DOHH2 (cell line): ENCODE data around the gene IFNGR2.
"Not testable (repeated sequence)": the region's sequence is repeated elsewhere in the genome, so short reads cannot be mapped to it uniquely, and the experiment has no call there.

ENCODE experiments used
- H3F3A ChIP-seq: fragments of 200-600 bp; sonication (generic), shearing (Covaris generic); 2 replicates; pipeline ENCODE4 v1.6.0; 2016; ENCODE audit warnings: antibody characterized with exemption, mild to moderate bottlenecking; ENCODE audit not compliant: control insufficient read depth, insufficient read depth
- H3K27ac ChIP-seq: fragments of 200-600 bp; sonication (generic); 2 replicates; pipeline ENCODE4 v1.5.1; 2014; ENCODE audit warnings: low read depth, mild to moderate bottlenecking, low read length, moderate library complexity
- H3K27me3 ChIP-seq: fragments of 200-600 bp; sonication (generic); 2 replicates; pipeline ENCODE4 v1.6.1; 2014; ENCODE audit warnings: mild to moderate bottlenecking, low read length, mixed read lengths; ENCODE audit not compliant: control insufficient read depth
- H3K36me3 ChIP-seq: fragments of 200-600 bp; sonication (generic); 2 replicates; pipeline ENCODE4 v1.6.1; 2014; ENCODE audit warnings: mild to moderate bottlenecking, low read length, moderate library complexity, mixed read lengths; ENCODE audit not compliant: control insufficient read depth
- H3K4me1 ChIP-seq: fragments of 200-600 bp; sonication (generic); 2 replicates; pipeline ENCODE4 v1.6.1; 2014; ENCODE audit warnings: mild to moderate bottlenecking, low read length, mixed read lengths; ENCODE audit not compliant: control insufficient read depth
- H3K4me2 ChIP-seq: fragments of 200-600 bp; sonication (generic); 2 replicates; pipeline ENCODE4 v1.6.0; 2014; ENCODE audit warnings: mild to moderate bottlenecking, low read length, moderate library complexity
- H3K4me3 ChIP-seq: fragments of 200-600 bp; sonication (generic); 2 replicates; pipeline ENCODE4 v1.5.1; 2014; ENCODE audit warnings: mild to moderate bottlenecking, low read length, mixed read lengths
- H3K79me2 ChIP-seq: fragments of 200-600 bp; sonication (generic); 2 replicates; pipeline ENCODE4 v1.6.1; 2014; ENCODE audit warnings: mild to moderate bottlenecking, low read length, mixed read lengths; ENCODE audit not compliant: control insufficient read depth
- H3K9me2 ChIP-seq: fragments of 200-600 bp; sonication (generic); replicated peaks from 2 replicates; pipeline ENCODE4 v1.6.1; 2014; ENCODE audit warnings: mild to moderate bottlenecking, low read length, mixed read lengths; ENCODE audit not compliant: control insufficient read depth
- H3K9me3 ChIP-seq: fragments of 200-600 bp; sonication (generic); 2 replicates; pipeline ENCODE4 v1.6.1; 2014; ENCODE audit warnings: antibody characterized with exemption, low read length, mixed read lengths; ENCODE audit not compliant: control insufficient read depth, insufficient read depth
- H4K20me1 ChIP-seq: fragments of 200-600 bp; sonication (generic); 2 replicates; pipeline ENCODE4 v1.6.0; 2014; ENCODE audit warnings: low read depth, mild to moderate bottlenecking, antibody characterized with exemption, low read length, moderate library complexity; ENCODE audit not compliant: control insufficient read depth, insufficient read depth
- EZH2phosphoT487 ChIP-seq: fragments of 200-600 bp; sonication (generic); IDR thresholded peaks from 2 replicates; pipeline ENCODE4 v1.6.1; 2017; ENCODE audit warnings: borderline replicate concordance, mild to moderate bottlenecking, antibody characterized with exemption, low read length, moderate library complexity, mixed read lengths
- TF ChIP-seq, protein P1 (sequence below): fragments of 200-600 bp; sonication (generic); IDR thresholded peaks from one replicate; pipeline ENCODE4 v1.5.1; 2014; ENCODE audit warnings: antibody characterized with exemption, mild to moderate bottlenecking, low read depth, low read length; ENCODE audit not compliant: poor library complexity, severe bottlenecking

Gene IFNGR2

DNA sequence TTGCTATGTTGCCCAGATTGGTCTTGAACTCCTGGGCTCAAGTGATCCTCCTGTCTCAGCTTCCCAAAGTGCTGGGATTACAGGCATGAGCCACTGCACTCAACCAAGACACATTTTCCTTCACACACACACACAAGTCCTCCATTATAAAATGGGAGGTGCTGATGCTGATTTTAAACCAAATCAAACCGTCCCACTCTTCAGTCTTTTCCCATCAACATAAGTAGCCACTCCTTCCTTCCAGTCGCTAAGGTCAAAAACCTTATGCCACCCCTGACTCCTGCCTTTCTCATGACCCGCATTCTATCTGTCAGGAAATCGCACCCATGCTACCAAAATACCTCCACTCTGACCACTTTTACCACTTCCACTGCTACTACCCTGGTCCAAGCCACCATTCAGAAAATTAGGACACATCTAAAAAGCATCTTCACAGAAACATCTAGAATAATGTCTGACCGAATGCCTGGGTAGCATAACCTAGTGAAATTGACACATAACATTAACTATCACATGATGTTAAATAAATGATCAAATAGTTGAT lies 28.0 kb upstream of the IFNGR2 start:
- Histone ChIP-seq H3K27me3 (no peaks in the 10 kb centered on the region), H3K27ac (peak overlapping the region; percentile 96), H3K4me3 (peak overlapping the region; percentile 57), H3F3A (peaks cover 37% of the 10 kb centered on the region), H3K4me1 (peaks cover 88% of the 10 kb centered on the region), H3K4me2 (peak overlapping the region; percentile 86), H3K9me2 (no peaks in the 10 kb centered on the region), H3K79me2 (no peaks in the 10 kb centered on the region), H3K9me3 (no peaks in the 10 kb centered on the region), H3K36me3 (no peaks in the 10 kb centered on the region), H4K20me1 (no peaks in the 10 kb centered on the region)
- TF ChIP-seq EZH2phosphoT487, result no peak
- TF ChIP-seq, protein P1, sequence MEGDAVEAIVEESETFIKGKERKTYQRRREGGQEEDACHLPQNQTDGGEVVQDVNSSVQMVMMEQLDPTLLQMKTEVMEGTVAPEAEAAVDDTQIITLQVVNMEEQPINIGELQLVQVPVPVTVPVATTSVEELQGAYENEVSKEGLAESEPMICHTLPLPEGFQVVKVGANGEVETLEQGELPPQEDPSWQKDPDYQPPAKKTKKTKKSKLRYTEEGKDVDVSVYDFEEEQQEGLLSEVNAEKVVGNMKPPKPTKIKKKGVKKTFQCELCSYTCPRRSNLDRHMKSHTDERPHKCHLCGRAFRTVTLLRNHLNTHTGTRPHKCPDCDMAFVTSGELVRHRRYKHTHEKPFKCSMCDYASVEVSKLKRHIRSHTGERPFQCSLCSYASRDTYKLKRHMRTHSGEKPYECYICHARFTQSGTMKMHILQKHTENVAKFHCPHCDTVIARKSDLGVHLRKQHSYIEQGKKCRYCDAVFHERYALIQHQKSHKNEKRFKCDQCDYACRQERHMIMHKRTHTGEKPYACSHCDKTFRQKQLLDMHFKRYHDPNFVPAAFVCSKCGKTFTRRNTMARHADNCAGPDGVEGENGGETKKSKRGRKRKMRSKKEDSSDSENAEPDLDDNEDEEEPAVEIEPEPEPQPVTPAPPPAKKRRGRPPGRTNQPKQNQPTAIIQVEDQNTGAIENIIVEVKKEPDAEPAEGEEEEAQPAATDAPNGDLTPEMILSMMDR, result no peak

DNA sequence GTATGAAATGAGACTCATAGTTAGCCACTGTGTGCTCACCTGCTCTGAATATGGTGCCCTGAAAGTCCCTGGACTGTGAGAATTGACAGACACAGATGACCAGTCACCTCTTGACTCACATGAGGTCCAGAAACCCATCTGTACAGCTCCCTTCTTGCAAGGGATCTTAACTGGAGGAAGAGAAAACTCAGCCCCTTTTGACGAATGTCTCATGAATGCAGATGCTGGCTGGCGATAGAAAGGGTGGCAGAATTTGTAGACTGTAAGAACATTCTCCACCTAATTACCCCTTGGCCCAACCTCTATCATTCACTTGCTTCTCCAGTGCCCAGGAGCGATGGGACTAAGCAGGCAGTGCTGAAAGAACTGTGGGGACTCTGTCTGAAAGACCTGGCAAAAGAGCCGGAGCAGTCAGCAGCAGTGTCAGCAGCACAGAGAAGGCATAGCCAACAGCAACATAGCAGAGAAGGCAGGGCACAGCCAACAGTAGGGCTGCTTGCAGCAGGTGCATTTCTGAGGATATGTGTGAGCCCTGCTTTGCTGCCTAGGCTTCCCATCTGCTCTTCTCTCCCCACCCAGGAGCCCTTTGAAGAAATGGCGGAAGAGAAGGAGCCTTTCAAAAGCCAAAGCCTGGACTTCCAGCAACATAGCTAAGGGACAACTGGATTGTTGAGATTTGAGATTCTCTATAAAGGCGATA lies 25.8 kb upstream of the IFNGR2 start:
- Histone ChIP-seq H3K9me3 (no peaks in the 10 kb centered on the region), H3K27ac (peak overlapping the region; percentile 5; the same call in 1 of the 2 replicates), H4K20me1 (no peaks in the 10 kb centered on the region), H3K4me2 (peak overlapping the region; percentile 27), H3F3A (peaks cover 50% of the 10 kb centered on the region), H3K36me3 (no peaks in the 10 kb centered on the region), H3K9me2 (no peaks in the 10 kb centered on the region), H3K4me3 (no peak overlapping the region), H3K79me2 (peaks cover 8% of the 10 kb centered on the region; the same call in 1 of the 2 replicates), H3K4me1 (peaks cover 90% of the 10 kb centered on the region), H3K27me3 (no peaks in the 10 kb centered on the region)
- no peak for TF ChIP-seq EZH2phosphoT487
- TF ChIP-seq, protein P1, result no peak

DNA sequence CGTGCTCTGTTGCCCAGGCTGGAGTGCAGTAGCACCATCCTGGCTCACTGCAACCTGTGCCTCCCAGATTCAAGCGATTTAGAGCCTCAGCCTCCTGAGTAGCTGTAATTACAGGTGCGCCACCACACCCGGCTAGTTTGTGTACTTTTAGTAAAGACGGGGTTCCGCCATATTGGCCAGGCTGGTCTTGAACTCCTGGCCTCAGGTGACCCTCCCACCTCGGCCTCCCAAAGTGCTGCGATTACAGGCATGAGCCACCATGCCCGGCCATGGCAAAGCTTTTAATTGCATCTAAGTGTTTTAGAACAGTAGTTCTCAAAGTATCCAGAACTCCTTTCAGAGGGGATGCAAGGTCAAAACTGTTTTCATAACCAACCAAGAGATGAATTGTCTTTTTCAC lies 25.1 kb upstream of the IFNGR2 start:
- Histone ChIP-seq H3K79me2 (peaks cover 9% of the 10 kb centered on the region; the same call in 1 of the 2 replicates), H3K9me3 (no peaks in the 10 kb centered on the region), H4K20me1 (no peaks in the 10 kb centered on the region), H3K4me1 (peaks cover 90% of the 10 kb centered on the region), H3F3A (peaks cover 57% of the 10 kb centered on the region), H3K9me2 (no peaks in the 10 kb centered on the region), H3K4me3 (no peak overlapping the region), H3K4me2 (no peak overlapping the region; the same call in 1 of the 2 replicates), H3K27me3 (no peaks in the 10 kb centered on the region), H3K36me3 (no peaks in the 10 kb centered on the region; the same call in 1 of the 2 replicates), H3K27ac (no peak overlapping the region)
- no peak for TF ChIP-seq EZH2phosphoT487
- TF ChIP-seq, protein P1, result no peak

DNA sequence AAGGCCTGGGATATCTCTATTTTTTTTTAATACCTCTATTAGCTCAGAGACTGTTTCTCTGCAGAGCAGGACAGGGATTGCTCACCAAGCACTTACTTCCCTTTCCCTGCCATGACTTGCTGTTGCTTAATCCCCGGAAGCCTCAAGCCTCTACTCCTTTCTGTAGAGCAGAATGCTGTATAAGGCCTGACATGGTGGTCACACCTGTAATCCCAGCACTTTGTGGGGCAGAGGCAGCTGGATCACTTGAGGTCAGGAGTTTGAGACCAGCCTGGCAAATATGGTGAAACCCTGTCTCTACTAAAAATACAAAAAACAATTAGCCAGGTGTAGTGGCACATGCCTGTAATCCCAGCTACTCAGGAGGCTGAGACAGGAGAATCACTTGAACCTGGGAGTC lies 23.3 kb upstream of the IFNGR2 start:
- H3K4me2 ChIP-seq, result peak overlapping the region; percentile 89
- H3F3A ChIP-seq, result peaks cover 45% of the 10 kb centered on the region
- peak overlapping the region; percentile 96 for H3K27ac ChIP-seq
- not testable (repeated sequence) for H3K36me3 ChIP-seq, H4K20me1 ChIP-seq, H3K79me2 ChIP-seq, H3K27me3 ChIP-seq, H3K9me3 ChIP-seq, H3K9me2 ChIP-seq
- peaks cover 89% of the 10 kb centered on the region for H3K4me1 ChIP-seq
- peak overlapping the region; percentile 83 for H3K4me3 ChIP-seq
